GM21367 (cell line): ENCODE measurements around the gene PPP2R1A.
"Not testable (repeated sequence)": the region's sequence is repeated elsewhere in the genome, so short reads cannot be mapped to it uniquely, and the experiment has no call there.

ENCODE experiments used
- ATAC-seq: cut with Tn5 transposase; IDR thresholded peaks from one replicate; pipeline ENCODE4 v1.9.1; 2021; ENCODE audit not compliant: unreplicated experiment

PPP2R1A gene

GRCh38 chr19:52237771-52238400 lies 48.0 kb downstream of the PPP2R1A start:
- ATAC-seq: no peak

GRCh38 chr19:52244021-52244420 lies 54.2 kb downstream of the PPP2R1A start:
- ATAC-seq: no peak

- ATAC-seq: no peak
Observed at GRCh38 chr19:52248241-52248640, 58.4 kb downstream of the PPP2R1A start.

GRCh38 chr19:52258426-52258825 lies 68.6 kb downstream of the PPP2R1A start:
- no peak for ATAC-seq

- not testable (repeated sequence) for ATAC-seq
Observed at GRCh38 chr19:52265556-52265955, 75.7 kb downstream of the PPP2R1A start.

GRCh38 chr19:52269338-52270261 lies 79.7 kb downstream of the PPP2R1A start, which contains the start of gene ZNF766:
Gene ZNF766, plus strand, starts transcription at chr19:52269587. Its CDS starts 27 bp downstream, at chr19:52269614.
- ATAC-seq: peak; percentile 76

GRCh38 chr19:52270266-52270885 lies 80.5 kb downstream of the PPP2R1A start:
- no peak for ATAC-seq

- ATAC-seq: no peak
Observed at GRCh38 chr19:52273301-52273700, 83.4 kb downstream of the PPP2R1A start.

- no peak for ATAC-seq
Observed at GRCh38 chr19:52274191-52274590, 84.3 kb downstream of the PPP2R1A start.

GRCh38 chr19:52275988-52276387 lies 86.1 kb downstream of the PPP2R1A start:
- no peak for ATAC-seq

- ATAC-seq: no peak
Observed at GRCh38 chr19:52277471-52277870, 87.6 kb downstream of the PPP2R1A start.
